ENCODE data around the gene SNCAIP. TPM values are rescaled to one million over a fixed set of nuclear protein-coding genes. Genes with fewer than 3 reads are reported as not detected.

SNCAIP gene
- total and polyA plus RNA-seq, 2 experiments from 2014 or later, result 6.1 to 11.9 TPM

DNA sequence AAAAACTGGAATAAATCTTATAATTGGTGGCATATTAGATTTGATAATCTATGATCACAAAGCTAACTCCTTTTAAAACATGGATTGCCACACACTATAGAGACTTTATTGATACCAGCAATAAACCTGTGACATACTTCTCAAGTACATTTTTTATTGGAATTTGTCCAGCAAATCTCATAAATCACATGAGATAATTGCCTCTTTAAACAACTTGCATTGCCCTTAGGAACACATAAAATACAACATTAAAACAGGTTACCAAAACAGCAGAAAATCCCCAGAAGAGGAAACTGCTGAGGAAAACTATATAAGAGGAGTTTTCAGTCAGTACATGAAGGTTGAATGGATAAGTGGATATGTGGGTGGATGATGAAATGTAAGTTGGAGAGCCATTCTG, 124.6 kb downstream of the SNCAIP start (continued):
- TF ChIP-seq, protein P1, sequence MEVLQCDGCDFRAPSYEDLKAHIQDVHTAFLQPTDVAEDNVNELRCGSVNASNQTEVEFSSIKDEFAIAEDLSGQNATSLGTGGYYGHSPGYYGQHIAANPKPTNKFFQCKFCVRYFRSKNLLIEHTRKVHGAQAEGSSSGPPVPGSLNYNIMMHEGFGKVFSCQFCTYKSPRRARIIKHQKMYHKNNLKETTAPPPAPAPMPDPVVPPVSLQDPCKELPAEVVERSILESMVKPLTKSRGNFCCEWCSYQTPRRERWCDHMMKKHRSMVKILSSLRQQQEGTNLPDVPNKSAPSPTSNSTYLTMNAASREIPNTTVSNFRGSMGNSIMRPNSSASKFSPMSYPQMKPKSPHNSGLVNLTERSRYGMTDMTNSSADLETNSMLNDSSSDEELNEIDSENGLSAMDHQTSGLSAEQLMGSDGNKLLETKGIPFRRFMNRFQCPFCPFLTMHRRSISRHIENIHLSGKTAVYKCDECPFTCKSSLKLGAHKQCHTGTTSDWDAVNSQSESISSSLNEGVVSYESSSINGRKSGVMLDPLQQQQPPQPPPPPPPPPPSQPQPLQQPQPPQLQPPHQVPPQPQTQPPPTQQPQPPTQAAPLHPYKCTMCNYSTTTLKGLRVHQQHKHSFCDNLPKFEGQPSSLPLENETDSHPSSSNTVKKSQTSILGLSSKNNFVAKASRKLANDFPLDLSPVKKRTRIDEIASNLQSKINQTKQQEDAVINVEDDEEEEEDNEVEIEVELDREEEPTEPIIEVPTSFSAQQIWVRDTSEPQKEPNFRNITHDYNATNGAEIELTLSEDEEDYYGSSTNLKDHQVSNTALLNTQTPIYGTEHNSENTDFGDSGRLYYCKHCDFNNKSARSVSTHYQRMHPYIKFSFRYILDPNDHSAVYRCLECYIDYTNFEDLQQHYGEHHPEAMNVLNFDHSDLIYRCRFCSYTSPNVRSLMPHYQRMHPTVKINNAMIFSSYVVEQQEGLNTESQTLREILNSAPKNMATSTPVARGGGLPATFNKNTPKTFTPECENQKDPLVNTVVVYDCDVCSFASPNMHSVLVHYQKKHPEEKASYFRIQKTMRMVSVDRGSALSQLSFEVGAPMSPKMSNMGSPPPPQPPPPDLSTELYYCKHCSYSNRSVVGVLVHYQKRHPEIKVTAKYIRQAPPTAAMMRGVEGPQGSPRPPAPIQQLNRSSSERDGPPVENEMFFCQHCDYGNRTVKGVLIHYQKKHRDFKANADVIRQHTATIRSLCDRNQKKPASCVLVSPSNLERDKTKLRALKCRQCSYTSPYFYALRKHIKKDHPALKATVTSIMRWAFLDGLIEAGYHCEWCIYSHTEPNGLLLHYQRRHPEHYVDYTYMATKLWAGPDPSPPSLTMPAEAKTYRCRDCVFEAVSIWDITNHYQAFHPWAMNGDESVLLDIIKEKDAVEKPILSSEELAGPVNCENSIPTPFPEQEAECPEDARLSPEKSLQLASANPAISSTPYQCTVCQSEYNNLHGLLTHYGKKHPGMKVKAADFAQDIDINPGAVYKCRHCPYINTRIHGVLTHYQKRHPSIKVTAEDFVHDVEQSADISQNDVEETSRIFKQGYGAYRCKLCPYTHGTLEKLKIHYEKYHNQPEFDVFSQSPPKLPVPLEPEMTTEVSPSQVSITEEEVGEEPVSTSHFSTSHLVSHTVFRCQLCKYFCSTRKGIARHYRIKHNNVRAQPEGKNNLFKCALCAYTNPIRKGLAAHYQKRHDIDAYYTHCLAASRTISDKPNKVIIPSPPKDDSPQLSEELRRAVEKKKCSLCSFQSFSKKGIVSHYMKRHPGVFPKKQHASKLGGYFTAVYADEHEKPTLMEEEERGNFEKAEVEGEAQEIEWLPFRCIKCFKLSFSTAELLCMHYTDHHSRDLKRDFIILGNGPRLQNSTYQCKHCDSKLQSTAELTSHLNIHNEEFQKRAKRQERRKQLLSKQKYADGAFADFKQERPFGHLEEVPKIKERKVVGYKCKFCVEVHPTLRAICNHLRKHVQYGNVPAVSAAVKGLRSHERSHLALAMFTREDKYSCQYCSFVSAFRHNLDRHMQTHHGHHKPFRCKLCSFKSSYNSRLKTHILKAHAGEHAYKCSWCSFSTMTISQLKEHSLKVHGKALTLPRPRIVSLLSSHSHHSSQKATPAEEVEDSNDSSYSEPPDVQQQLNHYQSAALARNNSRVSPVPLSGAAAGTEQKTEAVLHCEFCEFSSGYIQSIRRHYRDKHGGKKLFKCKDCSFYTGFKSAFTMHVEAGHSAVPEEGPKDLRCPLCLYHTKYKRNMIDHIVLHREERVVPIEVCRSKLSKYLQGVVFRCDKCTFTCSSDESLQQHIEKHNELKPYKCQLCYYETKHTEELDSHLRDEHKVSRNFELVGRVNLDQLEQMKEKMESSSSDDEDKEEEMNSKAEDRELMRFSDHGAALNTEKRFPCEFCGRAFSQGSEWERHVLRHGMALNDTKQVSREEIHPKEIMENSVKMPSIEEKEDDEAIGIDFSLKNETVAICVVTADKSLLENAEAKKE (CRISPR knock-in tag; IDR thresholded peaks at IDR 0.05), result no peak
- no peak for TF ChIP-seq EZH2 (IDR thresholded peaks at IDR 0.05; ENCODE audit: low read depth, unreplicated experiment)

DNA sequence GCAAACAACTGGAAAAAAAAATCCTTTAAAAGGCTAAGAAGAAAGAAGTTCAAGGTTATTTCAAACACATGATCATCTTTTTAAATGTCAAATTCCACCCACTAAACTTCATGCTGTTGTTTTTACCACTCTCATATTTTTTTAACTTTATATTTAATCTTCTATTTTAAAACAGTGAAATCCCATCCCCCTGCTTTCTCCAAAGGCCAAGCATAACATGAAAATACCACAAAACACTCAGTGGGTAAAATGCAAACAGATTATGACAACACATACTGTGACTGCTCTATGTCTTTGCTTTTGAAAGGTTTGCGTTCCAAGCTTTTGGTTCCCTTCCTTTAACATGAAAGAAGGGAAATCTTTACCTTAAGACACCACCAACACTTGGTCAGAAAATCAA, 127.6 kb downstream of the SNCAIP start:
- Histone ChIP-seq H3K4me1 (ENCODE audit: insufficient read depth) (peaks cover 4% of the 10 kb centered on the region; the same call in 1 of the 2 replicates), H3F3A (replicated peaks; ENCODE audit: low read depth) (no peaks in the 10 kb centered on the region), H3K27ac (ENCODE audit: low read depth) (no peak overlapping the region), H3K4me2 (no peak overlapping the region), H3K79me2 (replicated peaks; ENCODE audit: insufficient read depth) (no peaks in the 10 kb centered on the region), H3K27me3 (ENCODE audit: insufficient read depth) (no peaks in the 10 kb centered on the region), H3K9me2 (ENCODE audit: insufficient read depth) (peaks cover 15% of the 10 kb centered on the region), H2AFZ (no peak overlapping the region), H3K36me3 (ENCODE audit: insufficient read depth) (no peaks in the 10 kb centered on the region), H4K20me1 (replicated peaks; ENCODE audit: insufficient read depth) (no peaks in the 10 kb centered on the region), H3K4me3 (no peak overlapping the region)
- TF ChIP-seq, protein P1 (CRISPR knock-in tag; IDR thresholded peaks at IDR 0.05), result no peak
- no peak for TF ChIP-seq JUNB (IDR thresholded peaks at IDR 0.05; ENCODE audit: unreplicated experiment)
- TF ChIP-seq, protein P2, sequence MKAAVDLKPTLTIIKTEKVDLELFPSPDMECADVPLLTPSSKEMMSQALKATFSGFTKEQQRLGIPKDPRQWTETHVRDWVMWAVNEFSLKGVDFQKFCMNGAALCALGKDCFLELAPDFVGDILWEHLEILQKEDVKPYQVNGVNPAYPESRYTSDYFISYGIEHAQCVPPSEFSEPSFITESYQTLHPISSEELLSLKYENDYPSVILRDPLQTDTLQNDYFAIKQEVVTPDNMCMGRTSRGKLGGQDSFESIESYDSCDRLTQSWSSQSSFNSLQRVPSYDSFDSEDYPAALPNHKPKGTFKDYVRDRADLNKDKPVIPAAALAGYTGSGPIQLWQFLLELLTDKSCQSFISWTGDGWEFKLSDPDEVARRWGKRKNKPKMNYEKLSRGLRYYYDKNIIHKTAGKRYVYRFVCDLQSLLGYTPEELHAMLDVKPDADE (IDR thresholded peaks at IDR 0.05), result no peak
- H3K4me3 Mint-ChIP-seq, result no peak overlapping the region
- peaks cover 21% of the 10 kb centered on the region for H3K4me1 Mint-ChIP-seq
- no peaks in the 10 kb centered on the region for H3K36me3 Mint-ChIP-seq (ENCODE audit: low read depth)
- DNase-seq (ENCODE audit: low spot score) (no peak), ATAC-seq (no peak)
- H3K27me3 Mint-ChIP-seq (ENCODE audit: insufficient read depth, low read depth, poor library complexity), result no peaks in the 10 kb centered on the region
- H3K27ac Mint-ChIP-seq, result no peak overlapping the region
- H3K9me3 Mint-ChIP-seq, result no peaks in the 10 kb centered on the region

All from GM23338 (cell line).